ENCODE results near the gene HDLBP.

Gene HDLBP

DNA sequence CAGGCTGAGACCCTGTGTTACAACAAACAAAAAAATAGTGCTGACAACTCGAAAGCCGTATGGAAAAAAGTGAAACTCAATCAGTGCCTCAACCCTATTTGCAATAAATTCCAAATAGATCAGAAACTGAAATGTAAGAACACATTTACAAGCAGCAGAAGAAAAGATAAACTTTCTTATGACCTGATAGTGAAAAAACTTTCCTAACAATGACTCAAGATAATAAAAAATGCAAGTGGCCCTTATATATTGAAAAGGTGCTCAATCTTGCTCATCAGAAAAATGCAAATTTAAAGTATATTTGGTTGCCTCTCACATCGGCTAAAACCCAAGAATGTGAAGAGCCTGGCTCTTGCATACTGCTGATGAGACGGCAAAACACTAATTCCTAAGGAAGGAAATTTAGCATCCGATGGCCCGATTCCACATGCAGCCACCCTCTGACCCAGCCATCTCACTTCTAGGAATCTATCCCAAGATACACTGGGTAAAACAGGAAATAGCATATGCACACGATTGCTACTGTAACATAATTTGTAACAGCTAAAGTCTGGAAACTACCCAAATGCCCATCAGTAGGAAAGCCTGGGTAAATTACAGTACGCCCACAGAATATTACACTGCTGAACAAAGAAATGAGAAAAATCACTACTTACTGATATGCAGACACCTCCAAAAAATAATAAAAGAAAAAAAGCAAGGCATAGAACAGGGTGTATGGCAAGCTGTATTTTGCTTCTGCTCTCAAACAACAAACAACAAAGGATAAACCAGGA, 56.8 kb downstream of the HDLBP start:
- Histone ChIP-seq H3K36me3 (ENCODE audit: insufficient read depth, low read depth, low read length) (peaks cover 95% of the 10 kb centered on the region), H3K27me3 (ENCODE audit: insufficient read depth, low read length) (no peaks in the 10 kb centered on the region), H3K9ac (ENCODE audit: low read depth, low read length) (no peak overlapping the region), H3K4me3 (ENCODE audit: low read length) (no peak overlapping the region), H3K9me3 (ENCODE audit: insufficient read depth, low read depth, low read length) (no peaks in the 10 kb centered on the region), H3K4me1 (ENCODE audit: insufficient read depth, low read length) (no peaks in the 10 kb centered on the region), H3K27ac (ENCODE audit: low read length) (no peak overlapping the region)

DNA sequence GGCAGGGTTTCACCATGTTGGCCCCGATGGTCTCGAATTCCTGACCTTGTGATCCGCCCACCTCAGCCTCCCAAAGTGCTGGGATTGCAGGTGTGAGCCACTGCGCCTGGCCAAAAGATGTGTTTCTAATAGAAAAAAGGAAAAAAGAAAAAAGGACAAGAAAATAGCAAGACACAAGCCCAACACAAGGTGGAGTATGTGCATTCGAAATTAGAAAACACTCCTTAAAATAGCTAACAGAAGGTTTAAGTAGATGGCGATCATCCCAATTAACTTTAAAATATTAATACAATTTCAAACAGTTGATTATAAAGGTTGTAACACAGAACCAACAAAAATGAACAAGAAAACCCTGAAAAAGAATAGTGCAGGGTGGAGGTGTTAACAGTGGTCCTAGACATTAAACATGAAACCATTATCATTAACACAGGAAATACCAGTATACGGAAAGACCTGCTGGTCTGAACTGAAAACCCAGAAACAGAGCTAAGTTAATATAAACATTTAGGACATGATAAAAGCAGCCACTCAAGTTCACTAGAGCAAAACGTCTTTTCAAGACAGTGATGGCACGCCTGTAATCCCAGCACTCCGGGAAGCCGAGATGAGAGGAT, 57.9 kb downstream of the HDLBP start:
- no peaks in the 10 kb centered on the region for H3K9me3 ChIP-seq (ENCODE audit: insufficient read depth, low read depth, low read length)
- H3K27ac ChIP-seq (ENCODE audit: low read length): no peak overlapping the region
- H3K4me1 ChIP-seq (ENCODE audit: insufficient read depth, low read length): no peaks in the 10 kb centered on the region
- peaks cover 95% of the 10 kb centered on the region for H3K36me3 ChIP-seq (ENCODE audit: insufficient read depth, low read depth, low read length)
- no peak overlapping the region for H3K4me3 ChIP-seq (ENCODE audit: low read length)
- H3K27me3 ChIP-seq (ENCODE audit: insufficient read depth, low read length): no peaks in the 10 kb centered on the region
- H3K9ac ChIP-seq (ENCODE audit: low read depth, low read length): no peak overlapping the region

DNA sequence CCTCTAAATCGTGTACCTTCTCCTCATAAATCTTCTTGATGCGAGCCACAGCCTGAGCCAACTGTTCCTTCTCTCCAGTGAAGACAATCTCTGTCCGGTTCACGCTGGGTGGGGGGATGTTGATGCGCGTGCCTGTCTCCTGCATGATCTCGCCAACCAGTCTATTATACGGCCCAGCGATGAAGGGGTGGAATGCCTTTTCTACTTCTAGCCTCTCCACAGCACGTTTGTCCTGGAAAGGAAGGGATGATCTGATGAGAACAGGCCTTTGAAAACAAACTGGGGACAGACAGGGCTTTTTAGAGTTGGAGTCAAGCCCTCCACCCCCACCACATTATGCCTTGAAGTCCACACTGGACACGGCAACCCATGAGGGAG, 59.3 kb downstream of the HDLBP start:
- Histone ChIP-seq H3K9ac (ENCODE audit: low read depth, low read length) (no peak overlapping the region), H3K27ac (ENCODE audit: low read length) (no peak overlapping the region), H3K27me3 (ENCODE audit: insufficient read depth, low read length) (no peaks in the 10 kb centered on the region), H3K36me3 (ENCODE audit: insufficient read depth, low read depth, low read length) (peaks cover 95% of the 10 kb centered on the region), H3K9me3 (ENCODE audit: insufficient read depth, low read depth, low read length) (no peaks in the 10 kb centered on the region), H3K4me1 (ENCODE audit: insufficient read depth, low read length) (no peaks in the 10 kb centered on the region), H3K4me3 (ENCODE audit: low read length) (no peak overlapping the region)

DNA sequence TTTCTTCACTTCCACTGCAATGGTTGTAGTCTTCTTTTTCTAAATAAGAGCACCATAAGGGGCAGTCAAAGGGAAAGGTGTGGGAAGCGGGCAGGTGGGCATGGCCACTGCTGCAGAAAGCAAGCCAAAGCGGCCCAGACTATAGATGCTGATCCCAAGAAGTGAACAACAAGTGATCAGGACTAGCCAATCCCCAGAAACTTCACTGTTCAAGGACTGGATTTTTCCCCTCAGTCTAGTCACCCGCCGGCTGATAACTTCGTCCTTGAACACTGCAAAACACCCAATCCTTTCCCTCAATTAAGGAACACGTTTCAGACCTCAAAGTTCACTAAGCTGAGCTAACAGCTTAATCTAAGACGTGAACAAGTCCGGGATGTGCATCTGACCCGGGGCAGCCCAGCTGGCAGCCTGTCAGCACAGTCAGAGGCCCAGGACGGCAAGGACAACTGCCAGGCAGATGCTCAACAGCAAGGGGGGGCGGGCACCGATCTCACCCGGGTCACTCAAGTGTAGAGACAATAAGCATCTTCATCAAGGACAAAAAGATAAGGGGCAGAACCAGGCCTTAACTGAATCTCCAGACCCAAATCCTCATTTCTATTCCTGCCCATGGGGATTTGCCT, 59.8 kb downstream of the HDLBP start:
- Histone ChIP-seq H3K27me3 (ENCODE audit: insufficient read depth, low read length) (no peaks in the 10 kb centered on the region), H3K9ac (ENCODE audit: low read depth, low read length) (no peak overlapping the region), H3K4me1 (ENCODE audit: insufficient read depth, low read length) (no peaks in the 10 kb centered on the region), H3K4me3 (ENCODE audit: low read length) (no peak overlapping the region), H3K36me3 (ENCODE audit: insufficient read depth, low read depth, low read length) (peaks cover 95% of the 10 kb centered on the region), H3K9me3 (ENCODE audit: insufficient read depth, low read depth, low read length) (no peaks in the 10 kb centered on the region), H3K27ac (ENCODE audit: low read length) (no peak overlapping the region)

DNA sequence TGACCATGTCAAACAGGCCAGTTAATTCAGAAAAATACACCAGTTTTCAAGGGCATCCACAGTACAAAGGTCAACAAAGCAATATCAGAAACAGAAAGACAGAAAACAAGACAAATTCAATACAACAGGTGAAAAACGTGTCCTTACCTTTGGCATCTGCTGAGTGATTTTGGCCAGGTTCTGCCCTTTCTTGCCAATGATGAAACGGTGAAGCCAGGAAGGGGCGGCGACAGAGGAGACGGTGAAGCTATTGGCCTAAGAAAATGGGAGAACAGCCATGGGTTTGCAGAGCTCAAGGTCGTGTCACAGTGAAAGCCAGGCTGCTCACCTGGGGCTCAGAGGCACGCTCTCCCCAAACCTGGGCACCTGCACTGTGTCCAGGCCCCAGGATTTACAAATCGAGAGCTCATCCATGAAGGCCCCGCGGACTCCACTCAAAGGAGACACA, 60.5 kb downstream of the HDLBP start:
- Histone ChIP-seq H3K27me3 (ENCODE audit: insufficient read depth, low read length) (no peaks in the 10 kb centered on the region), H3K4me3 (ENCODE audit: low read length) (no peak overlapping the region)

DNA sequence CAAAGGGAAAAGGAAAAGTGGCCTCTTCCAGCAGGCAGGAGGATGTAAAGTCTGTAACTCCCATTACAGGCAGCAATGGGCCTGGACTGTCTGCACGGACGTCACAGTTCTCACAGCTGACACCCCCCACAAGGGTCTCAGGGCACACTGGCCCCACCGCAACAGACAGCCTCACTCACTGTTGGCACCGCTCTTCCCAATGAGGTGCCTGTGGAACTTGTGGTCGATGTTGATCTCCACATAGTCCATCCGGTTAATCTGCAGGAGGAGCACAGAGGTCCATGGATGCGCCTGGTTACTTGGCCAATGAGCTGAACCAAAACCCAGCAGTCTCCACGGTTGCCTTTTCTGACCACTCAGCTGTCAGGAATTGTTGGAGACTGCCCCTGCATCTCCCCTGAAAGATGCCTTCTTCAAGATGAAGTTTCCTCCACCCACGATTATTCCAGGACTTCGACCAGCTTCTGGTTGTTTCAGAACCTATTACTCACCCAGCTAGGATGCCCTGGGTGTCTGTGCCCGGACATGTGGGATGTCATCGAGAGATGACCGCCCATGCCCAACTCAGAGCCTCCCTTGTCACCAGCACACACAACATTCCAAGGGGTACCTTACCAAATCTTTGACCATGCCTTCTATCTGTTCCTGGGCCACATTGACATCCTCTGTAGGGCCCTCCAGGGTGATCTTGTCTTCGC, 62.5 kb downstream of the HDLBP start:
- no peak overlapping the region for H3K27ac ChIP-seq (ENCODE audit: low read length)
- no peaks in the 10 kb centered on the region for H3K9me3 ChIP-seq (ENCODE audit: insufficient read depth, low read depth, low read length)
- H3K4me3 ChIP-seq (ENCODE audit: low read length): no peak overlapping the region
- no peaks in the 10 kb centered on the region for H3K4me1 ChIP-seq (ENCODE audit: insufficient read depth, low read length)
- peaks cover 97% of the 10 kb centered on the region for H3K36me3 ChIP-seq (ENCODE audit: insufficient read depth, low read depth, low read length)
- no peak overlapping the region for H3K9ac ChIP-seq (ENCODE audit: low read depth, low read length)
- H3K27me3 ChIP-seq (ENCODE audit: insufficient read depth, low read length): no peaks in the 10 kb centered on the region

More for the DNA sequence above, 60.5 kb downstream of the HDLBP start:
- Histone ChIP-seq H3K27ac (ENCODE audit: low read length) (no peak overlapping the region), H3K9me3 (ENCODE audit: insufficient read depth, low read depth, low read length) (no peaks in the 10 kb centered on the region), H3K36me3 (ENCODE audit: insufficient read depth, low read depth, low read length) (peaks cover 95% of the 10 kb centered on the region), H3K9ac (ENCODE audit: low read depth, low read length) (no peak overlapping the region), H3K4me1 (ENCODE audit: insufficient read depth, low read length) (no peaks in the 10 kb centered on the region)

DNA sequence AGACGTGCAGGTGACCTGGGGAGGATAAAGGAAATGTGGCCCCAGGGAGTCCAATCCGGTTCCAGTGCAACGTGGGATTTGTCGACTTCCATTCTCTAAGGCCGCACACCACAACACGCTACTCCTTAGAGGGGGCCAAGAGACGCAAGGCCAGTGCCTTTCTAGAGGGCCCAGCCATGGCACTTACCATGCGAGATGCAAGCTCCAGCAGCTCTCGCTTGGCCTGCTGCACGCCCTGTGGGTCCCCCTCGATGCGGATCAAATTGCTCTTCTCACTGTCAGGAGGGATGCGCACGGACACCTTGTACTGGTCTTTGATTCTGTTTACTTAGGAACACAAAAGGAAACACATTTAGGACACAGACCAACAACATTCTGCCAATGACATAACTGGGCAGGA, 65.8 kb downstream of the HDLBP start:
- no peak overlapping the region for H3K4me3 ChIP-seq (ENCODE audit: low read length)
- H3K36me3 ChIP-seq (ENCODE audit: insufficient read depth, low read depth, low read length): peaks cover 97% of the 10 kb centered on the region
- no peaks in the 10 kb centered on the region for H3K27me3 ChIP-seq (ENCODE audit: insufficient read depth, low read length)
- no peak overlapping the region for H3K27ac ChIP-seq (ENCODE audit: low read length)
- no peaks in the 10 kb centered on the region for H3K4me1 ChIP-seq (ENCODE audit: insufficient read depth, low read length)
- H3K9ac ChIP-seq (ENCODE audit: low read depth, low read length): no peak overlapping the region
- no peaks in the 10 kb centered on the region for H3K9me3 ChIP-seq (ENCODE audit: insufficient read depth, low read depth, low read length)

DNA sequence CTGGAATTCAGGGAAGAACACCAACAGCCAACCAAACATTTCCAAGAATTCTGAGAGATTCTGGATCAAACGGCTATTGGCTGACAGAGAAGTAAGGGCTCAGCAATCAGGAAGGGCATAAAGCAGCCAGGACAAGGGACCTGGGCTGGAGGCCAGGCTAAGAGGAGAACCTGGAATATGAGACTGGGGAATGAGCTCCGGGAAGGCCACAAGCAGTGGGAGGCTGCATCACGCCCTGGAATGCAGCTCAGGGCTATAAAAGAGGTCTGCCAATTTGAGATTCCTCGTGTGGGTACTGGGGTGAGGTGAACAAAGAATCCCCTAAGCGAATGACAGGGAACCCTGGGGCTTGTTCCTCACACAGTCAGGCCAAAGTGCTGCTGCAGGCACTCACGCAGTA, 66.6 kb downstream of the HDLBP start:
- peaks cover 100% of the 10 kb centered on the region for H3K36me3 ChIP-seq (ENCODE audit: insufficient read depth, low read depth, low read length)
- H3K27me3 ChIP-seq (ENCODE audit: insufficient read depth, low read length): no peaks in the 10 kb centered on the region
- no peak overlapping the region for H3K4me3 ChIP-seq (ENCODE audit: low read length)

DNA sequence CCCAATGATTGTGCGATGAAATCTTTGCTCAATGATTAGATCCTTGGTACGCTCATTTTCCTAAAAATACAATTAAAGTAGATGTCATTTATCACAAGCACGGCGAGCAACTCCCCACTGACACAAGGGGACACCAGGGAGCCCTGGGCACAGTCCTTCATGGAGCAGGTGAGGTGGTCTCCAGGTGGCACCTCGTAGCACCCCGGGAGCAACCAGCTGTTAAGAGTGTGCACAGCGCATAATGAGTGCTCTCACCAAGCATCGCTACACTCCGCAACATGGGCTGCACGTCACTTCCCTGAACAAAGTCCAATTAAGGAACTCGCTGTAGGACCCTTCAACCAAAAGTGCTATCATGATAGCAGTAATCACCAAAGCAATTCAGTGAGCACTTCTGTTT, 67.2 kb downstream of the HDLBP start:
- Histone ChIP-seq H3K27ac (ENCODE audit: low read length) (no peak overlapping the region), H3K4me1 (ENCODE audit: insufficient read depth, low read length) (no peaks in the 10 kb centered on the region), H3K4me3 (ENCODE audit: low read length) (no peak overlapping the region), H3K9me3 (ENCODE audit: insufficient read depth, low read depth, low read length) (no peaks in the 10 kb centered on the region), H3K9ac (ENCODE audit: low read depth, low read length) (no peak overlapping the region), H3K36me3 (ENCODE audit: insufficient read depth, low read depth, low read length) (peaks cover 100% of the 10 kb centered on the region), H3K27me3 (ENCODE audit: insufficient read depth, low read length) (no peaks in the 10 kb centered on the region)

More for the DNA sequence above, 66.6 kb downstream of the HDLBP start:
- Histone ChIP-seq H3K9me3 (ENCODE audit: insufficient read depth, low read depth, low read length) (no peaks in the 10 kb centered on the region), H3K9ac (ENCODE audit: low read depth, low read length) (no peak overlapping the region), H3K4me1 (ENCODE audit: insufficient read depth, low read length) (no peaks in the 10 kb centered on the region), H3K27ac (ENCODE audit: low read length) (no peak overlapping the region)

DNA sequence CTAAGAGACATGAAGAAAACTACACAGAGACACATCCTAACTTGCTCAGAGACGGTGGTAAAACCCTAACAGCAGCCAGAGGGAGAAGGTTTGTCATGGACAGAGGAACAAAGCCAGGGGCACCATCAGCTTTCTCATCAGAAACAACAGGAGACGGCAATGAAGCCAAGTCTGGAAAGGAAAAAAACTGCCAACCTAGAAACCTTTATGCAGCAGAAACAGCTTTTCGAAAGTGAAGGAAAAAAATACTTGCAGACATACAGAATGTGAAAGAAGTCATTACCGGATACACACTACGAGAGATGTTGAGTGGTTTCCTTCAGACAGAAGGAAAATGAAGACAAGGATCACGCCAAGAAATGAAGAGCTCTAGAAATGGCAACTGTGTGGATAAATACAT, 71.1 kb downstream of the HDLBP start:
- H3K9ac ChIP-seq (ENCODE audit: low read depth, low read length): no peak overlapping the region
- H3K27ac ChIP-seq (ENCODE audit: low read length): no peak overlapping the region
- no peaks in the 10 kb centered on the region for H3K9me3 ChIP-seq (ENCODE audit: insufficient read depth, low read depth, low read length)
- no peaks in the 10 kb centered on the region for H3K27me3 ChIP-seq (ENCODE audit: insufficient read depth, low read length)
- no peak overlapping the region for H3K4me3 ChIP-seq (ENCODE audit: low read length)
- H3K36me3 ChIP-seq (ENCODE audit: insufficient read depth, low read depth, low read length): peaks cover 98% of the 10 kb centered on the region
- H3K4me1 ChIP-seq (ENCODE audit: insufficient read depth, low read length): no peaks in the 10 kb centered on the region

DNA sequence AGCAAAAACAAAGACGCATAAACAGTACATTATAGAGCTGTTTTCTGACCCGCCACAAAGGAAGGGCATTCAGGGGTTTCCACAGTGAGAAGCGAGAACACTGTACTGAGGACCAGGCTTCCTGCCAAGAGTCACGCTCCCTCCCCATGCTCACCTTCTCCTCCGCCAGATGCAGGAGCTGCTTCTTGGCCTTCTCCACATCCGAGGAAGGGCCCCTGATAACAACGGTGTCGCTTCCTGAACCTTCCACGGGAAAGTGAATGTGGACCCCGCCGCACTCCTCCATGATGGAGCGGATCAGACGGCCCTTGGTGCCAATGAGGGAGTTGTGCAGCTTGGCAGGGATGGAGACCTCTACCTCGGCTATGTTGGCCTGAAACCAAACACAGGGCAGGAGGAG, 73.2 kb downstream of the HDLBP start:
- H3K4me1 ChIP-seq (ENCODE audit: insufficient read depth, low read length): no peaks in the 10 kb centered on the region
- H3K9me3 ChIP-seq (ENCODE audit: insufficient read depth, low read depth, low read length): no peaks in the 10 kb centered on the region
- no peaks in the 10 kb centered on the region for H3K27me3 ChIP-seq (ENCODE audit: insufficient read depth, low read length)
- no peak overlapping the region for H3K27ac ChIP-seq (ENCODE audit: low read length)
- H3K9ac ChIP-seq (ENCODE audit: low read depth, low read length): no peak overlapping the region
- peaks cover 98% of the 10 kb centered on the region for H3K36me3 ChIP-seq (ENCODE audit: insufficient read depth, low read depth, low read length)
- H3K4me3 ChIP-seq (ENCODE audit: low read length): no peak overlapping the region

Measured in iPS-20b (cell line).